Activated CD4-positive, alpha-beta T cell treated with anti-CD3 and anti-CD28 coated beads, Interleukin-2, amount 10 ng/mL, durations not matched to agents 7 days and 5 days (primary cell): Measurements from ENCODE around the gene SNTA1. TPM values are rescaled to one million over a fixed set of nuclear protein-coding genes. Genes with fewer than 3 reads are reported as not detected.
A peak's percentile ranks its signal among the peaks of the same experiment; 100 is the strongest.
"Not testable (repeated sequence)": the region's sequence is repeated elsewhere in the genome, so short reads cannot be mapped to it uniquely, and the experiment has no call there.

Source experiments
- CTCF ChIA-PET: fragments of 350-600 bp; sonication (Branson Sonifier 250); formaldehyde crosslinking; loops from one replicate; lab custom pipeline; 2021; ENCODE audit warnings: antibody characterized with exemption; lab: Charles Lee
- POLR2A ChIA-PET: fragments of 350-600 bp; sonication (Branson Sonifier 250); formaldehyde crosslinking; loops from one replicate; lab custom pipeline; 2021; ENCODE audit warnings: antibody characterized with exemption; lab: Charles Lee
- DNase-seq: peaks from one replicate; pipeline ENCODE4 v3.0.0-alpha.2; 2020
- H3K27ac Mint-ChIP-seq: one replicate; pipeline ENCODE4 v1.8.0; 2021; ENCODE audit warnings: mild to moderate bottlenecking, moderate library complexity, mixed read lengths
- H3K27me3 Mint-ChIP-seq: one replicate; pipeline ENCODE4 v1.8.0; 2021; ENCODE audit warnings: mixed read lengths
- H3K36me3 Mint-ChIP-seq: one replicate; pipeline ENCODE4 v1.8.0; 2021; ENCODE audit warnings: low read depth, mixed read lengths
- H3K4me1 Mint-ChIP-seq: one replicate; pipeline ENCODE4 v1.8.0; 2021; ENCODE audit warnings: mixed read lengths
- H3K4me3 Mint-ChIP-seq: one replicate; pipeline ENCODE4 v1.8.0; 2021; ENCODE audit warnings: mild to moderate bottlenecking, moderate library complexity, mixed read lengths
- H3K9me3 Mint-ChIP-seq: one replicate; pipeline ENCODE4 v1.8.0; 2021; ENCODE audit warnings: mixed read lengths
- total RNA-seq, 2 experiments: library from RNA; stranded (reverse); gene quantifications; one replicate each; pipeline ENCODE4 v1.2.3, GENCODE V29; 2021

Gene SNTA1
- total RNA-seq: 1 to 10 TPM; 7.8 to 9.5 TPM

GRCh38 chr20:33443512-33444239 lies at the start of gene SNTA1:
Gene SNTA1 (minus strand): TSS chr20:33443763. CDS start chr20:33443620, 143 bp downstream.
- POLR2A ChIA-PET: interaction anchor here (0.6 kb wide), 1 partner anchor 194 kb away, joined by 3 read pairs; no protein-coding TSS in a partner anchor
- DNase-seq: peak; percentile 92
- CTCF ChIA-PET: interaction anchor here (0.6 to 1.1 kb wide), 4 partner anchors 53 to 293 kb away, joined by 3 to 6 read pairs (median 4); partner anchors contain the start of gene ACTL10
- Mint-ChIP-seq H3K9me3 (peaks cover 2% of the 10 kb centered on the region), H3K27ac (peak within 1 kb of the TSS; percentile 95), H3K36me3 (no peaks in the 10 kb centered on the region), H3K4me3 (peak within 1 kb of the TSS; percentile 86), H3K27me3 (peaks cover 9% of the 10 kb centered on the region), H3K4me1 (peaks cover 29% of the 10 kb centered on the region)

DNA sequence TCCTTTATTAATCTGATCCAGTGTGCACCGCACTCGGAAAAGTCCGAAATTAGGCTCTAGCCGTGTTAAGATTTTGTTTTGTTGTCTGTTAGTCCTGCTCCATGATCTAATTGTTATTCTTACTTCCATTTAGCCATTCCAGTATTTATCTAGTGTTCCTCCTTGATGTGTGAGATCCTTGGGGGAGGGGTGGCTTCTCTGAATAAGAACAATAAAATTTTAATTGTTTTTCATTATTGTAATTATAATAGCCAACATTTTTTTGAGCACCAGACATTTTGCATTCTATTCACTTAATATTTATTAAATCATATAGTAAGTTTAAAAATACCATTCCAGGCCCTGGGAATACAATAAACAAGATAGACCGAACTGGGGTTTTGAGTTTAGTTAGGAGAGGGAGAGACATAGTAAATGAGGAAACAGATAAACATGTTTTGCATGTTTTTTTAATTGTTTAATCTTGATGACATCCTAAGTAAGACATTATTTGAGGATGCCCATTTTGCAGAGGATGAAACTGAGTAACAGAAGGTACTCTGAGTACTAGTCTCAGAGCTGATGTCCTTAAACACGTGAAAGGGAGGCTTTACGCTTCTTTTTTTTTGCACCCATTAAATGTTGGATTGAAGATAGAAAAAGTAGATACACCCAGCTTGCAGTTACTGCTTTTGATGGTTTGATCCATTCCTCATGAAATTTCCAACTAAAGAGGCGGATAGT lies 47.5 kb upstream of the SNTA1 start:
- POLR2A ChIA-PET: no interaction called here
- DNase-seq: no peak
- CTCF ChIA-PET: interaction anchor here (1.2 to 1.5 kb wide), 2 partner anchors 10 to 12 kb away, joined by 4 to 5 read pairs; no protein-coding TSS in a partner anchor
- H3K27ac Mint-ChIP-seq: peak overlapping the region; percentile 84
- H3K9me3 Mint-ChIP-seq: no peaks in the 10 kb centered on the region
- H3K4me1 Mint-ChIP-seq: peaks cover 15% of the 10 kb centered on the region
- H3K36me3 Mint-ChIP-seq: peaks cover 3% of the 10 kb centered on the region
- no peaks in the 10 kb centered on the region for H3K27me3 Mint-ChIP-seq
- peak overlapping the region; percentile 82 for H3K4me3 Mint-ChIP-seq

DNA sequence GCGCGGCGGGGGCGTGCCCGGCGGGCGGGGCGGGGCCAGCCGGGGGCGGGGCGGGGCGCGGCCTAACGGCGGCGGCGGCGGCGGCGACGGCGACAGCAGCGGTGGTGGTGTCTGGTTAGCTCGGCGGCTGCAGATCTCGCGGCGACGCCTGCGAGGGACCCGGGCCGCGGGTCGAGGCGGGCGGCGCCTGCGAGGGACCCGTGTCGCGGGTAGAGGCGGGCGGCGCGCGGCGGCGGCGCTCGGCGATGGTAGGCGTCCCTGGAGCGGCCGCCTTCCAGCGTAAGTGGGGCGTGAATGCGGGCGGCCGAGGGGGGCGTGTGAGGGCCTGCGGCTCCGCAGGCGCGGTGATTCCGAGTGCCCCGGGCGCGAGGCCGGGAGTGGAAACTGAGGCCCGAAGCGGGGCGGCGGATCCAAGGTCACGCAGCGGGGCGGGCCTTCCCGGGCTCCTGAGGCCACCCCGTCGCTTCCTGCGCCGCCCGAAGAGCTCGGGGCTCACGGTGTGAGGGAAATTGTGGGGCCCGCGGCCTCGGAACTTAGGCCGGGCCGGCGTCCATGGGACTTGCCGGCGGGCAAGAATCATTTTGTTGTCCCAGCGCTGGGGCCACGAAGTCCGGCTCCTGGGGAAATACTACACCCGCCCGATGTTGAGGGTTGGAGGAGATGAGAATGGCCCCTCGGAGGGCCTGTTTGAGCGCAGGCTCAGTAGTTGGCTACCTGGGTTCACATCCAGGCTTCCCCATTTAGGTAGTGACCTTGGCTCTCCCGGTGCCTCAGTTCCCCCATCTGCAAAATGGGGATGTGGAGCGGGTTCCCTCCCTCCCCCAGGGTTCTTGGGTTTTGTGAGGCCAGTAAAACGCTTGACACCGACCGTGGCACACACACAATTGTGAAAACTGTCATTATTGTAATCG lies 46.7 kb upstream of the SNTA1 start, which contains the start of gene CBFA2T2:
CBFA2T2 (plus strand) TSS at position 74 of the 911 bp plus-strand sequence; CDS start at position 246, 172 bp downstream.
- ChIA-PET CTCF (interaction anchor here (0.6 to 1.7 kb wide), 6 partner anchors 11 to 575 kb away, joined by 3 to 6 read pairs (median 4); no protein-coding TSS in a partner anchor), POLR2A (interaction anchor here (0.7 kb wide), 1 partner anchor 72 kb away, joined by 3 read pairs; no protein-coding TSS in a partner anchor)
- peak within 1 kb of the TSS; percentile 82 for H3K4me3 Mint-ChIP-seq
- no peaks in the 10 kb centered on the region for H3K9me3 Mint-ChIP-seq
- peak within 1 kb of the TSS; percentile 90 for H3K27ac Mint-ChIP-seq
- H3K4me1 Mint-ChIP-seq: peaks cover 15% of the 10 kb centered on the region
- no peaks in the 10 kb centered on the region for H3K27me3 Mint-ChIP-seq
- peaks cover 1% of the 10 kb centered on the region for H3K36me3 Mint-ChIP-seq
- DNase-seq: no peak

GRCh38 chr20:33489495-33490022 lies 46.0 kb upstream of the SNTA1 start:
- Mint-ChIP-seq H3K9me3 (no peaks in the 10 kb centered on the region), H3K27ac (peak overlapping the region; percentile 90), H3K4me3 (peak overlapping the region; percentile 82), H3K27me3 (no peaks in the 10 kb centered on the region), H3K36me3 (no peaks in the 10 kb centered on the region), H3K4me1 (peaks cover 15% of the 10 kb centered on the region)
- ChIA-PET POLR2A (interaction anchor here (0.7 kb wide), 1 partner anchor 73 kb away, joined by 3 read pairs; no protein-coding TSS in a partner anchor), CTCF (interaction anchor here (0.6 to 1.7 kb wide), 6 partner anchors 11 to 576 kb away, joined by 3 to 6 read pairs (median 4); no protein-coding TSS in a partner anchor)
- peak; percentile 99 for DNase-seq

DNA sequence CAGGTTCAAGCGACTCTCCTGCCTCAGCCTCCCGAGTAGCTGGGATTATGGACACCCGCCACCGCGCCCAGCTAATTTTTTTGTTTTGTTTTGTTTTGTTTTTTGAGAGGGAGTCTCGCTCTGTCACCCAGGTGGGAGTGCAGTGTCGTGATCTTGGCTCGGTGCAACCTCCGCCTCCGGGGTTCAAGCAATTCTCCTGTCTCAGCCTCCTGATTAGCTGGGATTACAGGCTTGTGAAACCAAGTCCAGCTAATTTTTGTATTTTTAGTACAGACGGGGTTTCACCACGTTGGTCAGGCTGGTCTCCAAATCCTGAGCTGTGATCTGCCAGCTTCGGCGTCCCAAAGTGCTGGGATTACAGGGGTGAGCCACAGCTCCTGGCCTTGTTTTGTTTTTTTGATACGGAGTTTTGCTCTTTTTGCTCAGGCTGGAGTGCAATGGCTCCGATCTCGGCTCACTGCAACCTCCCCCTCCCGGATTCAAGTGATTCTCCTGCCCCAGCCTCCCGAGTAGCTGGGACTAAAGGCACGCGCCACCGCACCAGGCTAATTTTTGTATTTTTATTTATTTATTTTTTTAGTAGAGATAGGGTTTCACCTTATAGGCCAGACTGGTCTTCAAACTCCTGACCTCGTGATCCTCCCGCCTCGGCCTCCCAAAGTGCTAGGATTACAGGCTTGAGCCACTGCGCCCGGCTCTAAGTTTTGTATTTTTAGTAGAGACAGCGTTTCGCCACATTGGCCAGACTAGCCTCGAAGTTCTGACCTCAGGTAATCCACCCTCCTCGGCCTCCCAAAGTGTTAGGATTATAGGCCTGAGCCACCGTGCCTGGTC lies 45.3 kb upstream of the SNTA1 start:
- H3K9me3 Mint-ChIP-seq, DNase-seq, H3K27me3 Mint-ChIP-seq, POLR2A ChIA-PET, H3K36me3 Mint-ChIP-seq: not testable (repeated sequence)
- peak overlapping the region; percentile 62 for H3K27ac Mint-ChIP-seq
- H3K4me1 Mint-ChIP-seq: peaks cover 15% of the 10 kb centered on the region
- CTCF ChIA-PET: interaction anchor here (0.6 to 1.7 kb wide), 7 partner anchors 10 to 577 kb away, joined by 3 to 6 read pairs (median 3); no protein-coding TSS in a partner anchor
- H3K4me3 Mint-ChIP-seq: peak overlapping the region; percentile 32

DNA sequence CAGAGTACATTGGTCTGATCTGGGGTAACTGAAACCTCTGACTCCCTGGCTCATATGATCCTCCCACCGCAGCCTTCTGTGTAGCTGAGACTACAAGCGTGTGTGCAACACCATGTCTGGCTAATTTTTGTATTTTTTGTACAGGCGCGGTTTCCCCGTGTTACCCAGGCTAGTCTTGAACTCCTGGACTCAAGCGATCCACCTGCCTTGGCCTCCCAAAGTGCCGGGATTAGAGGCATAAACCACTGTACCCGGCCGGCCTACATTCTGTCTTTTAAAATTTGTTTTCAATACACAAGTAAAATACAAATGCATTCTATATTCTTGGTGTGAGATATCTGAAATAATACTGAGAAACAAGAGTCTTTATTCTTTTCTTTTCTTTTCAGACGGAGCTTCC lies 44.6 kb upstream of the SNTA1 start:
- H3K4me1 Mint-ChIP-seq: peaks cover 13% of the 10 kb centered on the region
- no peak overlapping the region for H3K27ac Mint-ChIP-seq
- no peaks in the 10 kb centered on the region for H3K27me3 Mint-ChIP-seq
- ChIA-PET CTCF (interaction anchor here (0.9 to 1.5 kb wide), 2 partner anchors 10 to 11 kb away, joined by 3 read pairs; no protein-coding TSS in a partner anchor), POLR2A (interaction anchor here (0.7 kb wide), 1 partner anchor 13 kb away, joined by 3 read pairs; no protein-coding TSS in a partner anchor)
- no peaks in the 10 kb centered on the region for H3K36me3 Mint-ChIP-seq
- no peak overlapping the region for H3K4me3 Mint-ChIP-seq
- H3K9me3 Mint-ChIP-seq: no peaks in the 10 kb centered on the region
- DNase-seq: no peak

DNA sequence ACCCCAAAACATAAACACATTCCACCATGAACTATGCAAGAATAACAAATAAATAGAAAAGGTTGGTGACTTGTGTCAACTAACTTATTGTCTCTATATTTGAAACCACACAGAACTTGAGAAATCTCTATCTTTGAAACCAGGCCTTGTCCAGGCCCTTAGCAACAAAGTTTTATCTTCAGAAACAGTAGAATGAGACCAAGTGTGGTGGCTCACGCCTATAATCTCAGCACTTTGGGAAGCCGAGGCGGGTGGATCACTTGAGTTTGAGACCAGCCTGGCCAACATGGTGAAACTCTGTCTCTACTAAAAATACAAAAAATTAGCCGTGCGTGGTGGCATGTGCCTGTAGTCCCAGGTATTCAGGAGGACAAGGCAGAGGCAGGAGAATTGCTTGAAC lies 39.6 kb upstream of the SNTA1 start:
- H3K4me3 Mint-ChIP-seq, H3K36me3 Mint-ChIP-seq, H3K27ac Mint-ChIP-seq, H3K4me1 Mint-ChIP-seq, POLR2A ChIA-PET, CTCF ChIA-PET, DNase-seq, H3K9me3 Mint-ChIP-seq, H3K27me3 Mint-ChIP-seq: not testable (repeated sequence)

DNA sequence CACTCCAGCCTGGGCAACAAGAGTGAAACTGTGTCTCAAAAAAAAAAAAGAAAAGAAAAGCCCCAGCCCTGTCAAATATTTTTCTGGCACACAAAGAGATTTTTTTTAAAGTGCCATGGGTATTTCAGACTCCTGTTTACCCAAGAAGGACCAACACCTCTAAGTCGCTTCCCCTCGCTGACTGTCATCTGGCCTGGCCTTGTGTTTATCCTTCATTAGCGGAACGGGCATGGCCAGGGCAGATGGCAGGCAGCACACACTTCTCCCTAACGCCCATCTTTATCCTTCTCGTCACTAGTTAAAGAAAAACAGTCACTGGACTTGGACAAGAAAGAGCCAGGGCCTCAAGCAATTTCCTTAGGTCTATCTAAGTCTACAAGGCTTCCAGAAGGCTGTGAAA lies 39.0 kb upstream of the SNTA1 start:
- Mint-ChIP-seq H3K4me3 (no peak overlapping the region), H3K4me1 (no peaks in the 10 kb centered on the region), H3K27ac (no peak overlapping the region), H3K36me3 (no peaks in the 10 kb centered on the region), H3K9me3 (no peaks in the 10 kb centered on the region), H3K27me3 (no peaks in the 10 kb centered on the region)
- ChIA-PET CTCF (no interaction called here), POLR2A (no interaction called here)
- no peak for DNase-seq

DNA sequence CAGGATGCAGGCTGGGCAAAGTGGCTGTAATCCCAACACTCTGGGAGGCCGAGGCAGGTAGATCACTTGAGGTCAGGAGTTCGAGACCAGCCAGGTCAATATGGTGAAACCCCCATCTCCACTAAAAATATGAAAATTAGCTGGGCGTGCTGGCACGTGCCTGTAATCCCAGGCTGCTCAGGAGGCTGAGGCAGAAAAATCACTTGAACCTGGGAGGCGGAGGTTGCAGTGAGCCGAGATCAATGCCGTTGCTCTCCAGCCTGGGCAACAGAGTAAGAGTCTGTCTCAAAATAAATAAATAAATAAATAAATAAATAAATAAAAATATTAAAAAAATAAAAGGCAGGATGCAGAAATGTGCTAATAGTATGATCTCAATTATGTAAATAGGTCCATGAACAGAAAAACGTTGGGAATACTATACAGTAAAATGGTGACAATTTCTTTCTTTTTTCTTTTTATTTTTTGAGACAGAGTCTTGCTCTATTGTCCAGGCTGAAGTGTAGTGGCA lies 37.9 kb upstream of the SNTA1 start:
- Mint-ChIP-seq H3K27me3 (no peaks in the 10 kb centered on the region), H3K36me3 (no peaks in the 10 kb centered on the region), H3K4me3 (no peak overlapping the region), H3K4me1 (no peaks in the 10 kb centered on the region), H3K27ac (no peak overlapping the region), H3K9me3 (no peaks in the 10 kb centered on the region)
- ChIA-PET POLR2A (interaction anchor here (0.6 kb wide), 1 partner anchor 83 kb away, joined by 3 read pairs; no protein-coding TSS in a partner anchor), CTCF (interaction anchor here (0.6 kb wide), 1 partner anchor 54 kb away, joined by 3 read pairs; no protein-coding TSS in a partner anchor)
- no peak for DNase-seq

GRCh38 chr20:33480048-33480447 lies 36.5 kb upstream of the SNTA1 start:
- no peaks in the 10 kb centered on the region for H3K9me3 Mint-ChIP-seq
- DNase-seq: no peak
- POLR2A ChIA-PET: no interaction called here
- no peak overlapping the region for H3K4me3 Mint-ChIP-seq
- H3K27ac Mint-ChIP-seq: no peak overlapping the region
- CTCF ChIA-PET: no interaction called here
- no peaks in the 10 kb centered on the region for H3K27me3 Mint-ChIP-seq
- H3K4me1 Mint-ChIP-seq: no peaks in the 10 kb centered on the region
- H3K36me3 Mint-ChIP-seq: no peaks in the 10 kb centered on the region
